Measurements from ENCODE around the gene KLF13.

KLF13 gene

GRCh38 chr15:31349233-31350141 lies 22.9 kb downstream of the KLF13 start:
- peaks cover 81% of the 10 kb centered on the region for H3K4me1 ChIP-seq (ENCODE audit: low read length)
- H3K4me2 ChIP-seq (ENCODE audit: low read depth, low read length): peak overlapping the region; percentile 99; the same call in 1 of the 2 replicates
- no peaks in the 10 kb centered on the region for H3K27me3 ChIP-seq (replicated peaks; ENCODE audit: insufficient read depth, low read length)
- H3K9ac ChIP-seq (ENCODE audit: low read length): no peak overlapping the region
- H4K20me1 ChIP-seq (ENCODE audit: insufficient read depth, low read length): no peaks in the 10 kb centered on the region
- no peaks in the 10 kb centered on the region for H3K9me3 ChIP-seq (replicated peaks; ENCODE audit: insufficient read depth, low read length)
- peaks cover 100% of the 10 kb centered on the region for H3K79me2 ChIP-seq (ENCODE audit: low read length)
- DNase-seq: peak; percentile 17
- no peaks in the 10 kb centered on the region for H3K9me2 ChIP-seq (replicated peaks; ENCODE audit: insufficient read depth, low read length)
- no peaks in the 10 kb centered on the region for H3K36me3 ChIP-seq (replicated peaks; ENCODE audit: insufficient read depth, low read length)
- peaks cover 98% of the 10 kb centered on the region for H3F3A ChIP-seq (ENCODE audit: insufficient read depth, low read length)
- TF ChIP-seq EZH2 (optimal IDR thresholded peaks at IDR 0.05; ENCODE audit: low read depth, low read length): no peak
- no peak for TF ChIP-seq CTCF (IDR thresholded peaks at IDR 0.05; ENCODE audit: low read length)
- no peak for TF ChIP-seq EZH2phosphoT487 (IDR thresholded peaks at IDR 0.05; ENCODE audit: low read length)
- peak overlapping the region; percentile 98; the same call in 1 of the 2 replicates for H3K27ac ChIP-seq (ENCODE audit: low read length)
- H3K4me3 ChIP-seq (ENCODE audit: low read length): no peak overlapping the region
- no peak overlapping the region for H2AFZ ChIP-seq (ENCODE audit: low read length)

- H2AFZ ChIP-seq (ENCODE audit: low read length): no peak overlapping the region
Observed at GRCh38 chr15:31350771-31351170, 24.1 kb downstream of the KLF13 start.

GRCh38 chr15:31352339-31352751 lies 25.7 kb downstream of the KLF13 start:
- peaks cover 100% of the 10 kb centered on the region for H3K79me2 ChIP-seq (ENCODE audit: low read length)

More at GRCh38 chr15:31350771-31351170, 24.1 kb downstream of the KLF13 start:
- Histone ChIP-seq H3K9me2 (replicated peaks; ENCODE audit: insufficient read depth, low read length) (no peaks in the 10 kb centered on the region), H3K27me3 (replicated peaks; ENCODE audit: insufficient read depth, low read length) (no peaks in the 10 kb centered on the region), H3K36me3 (replicated peaks; ENCODE audit: insufficient read depth, low read length) (no peaks in the 10 kb centered on the region), H3K9ac (ENCODE audit: low read length) (no peak overlapping the region), H3K9me3 (replicated peaks; ENCODE audit: insufficient read depth, low read length) (no peaks in the 10 kb centered on the region), H4K20me1 (ENCODE audit: insufficient read depth, low read length) (no peaks in the 10 kb centered on the region), H3K4me3 (ENCODE audit: low read length) (0 out of 2 replicates have a peak overlapping the region, but pooled peaks have one; percentile 2), H3K4me1 (ENCODE audit: low read length) (peaks cover 88% of the 10 kb centered on the region), H3K27ac (ENCODE audit: low read length) (peak overlapping the region; percentile 98), H3K79me2 (ENCODE audit: low read length) (peaks cover 100% of the 10 kb centered on the region), H3F3A (ENCODE audit: insufficient read depth, low read length) (peaks cover 98% of the 10 kb centered on the region), H3K4me2 (ENCODE audit: low read depth, low read length) (peak overlapping the region; percentile 99; the same call in 1 of the 2 replicates)
- peak; percentile 7 for DNase-seq
- no peak for TF ChIP-seq CTCF (IDR thresholded peaks at IDR 0.05; ENCODE audit: low read length)
- no peak for TF ChIP-seq EZH2phosphoT487 (IDR thresholded peaks at IDR 0.05; ENCODE audit: low read length)

More at GRCh38 chr15:31352339-31352751, 25.7 kb downstream of the KLF13 start:
- Histone ChIP-seq H3K4me1 (ENCODE audit: low read length) (peaks cover 99% of the 10 kb centered on the region), H3K27me3 (replicated peaks; ENCODE audit: insufficient read depth, low read length) (no peaks in the 10 kb centered on the region), H3K4me3 (ENCODE audit: low read length) (peak overlapping the region; percentile 30), H3K9ac (ENCODE audit: low read length) (peak overlapping the region; percentile 76), H3K9me3 (replicated peaks; ENCODE audit: insufficient read depth, low read length) (no peaks in the 10 kb centered on the region), H2AFZ (ENCODE audit: low read length) (no peak overlapping the region), H3K9me2 (replicated peaks; ENCODE audit: insufficient read depth, low read length) (no peaks in the 10 kb centered on the region), H3K4me2 (ENCODE audit: low read depth, low read length) (peak overlapping the region; percentile 99), H3K36me3 (replicated peaks; ENCODE audit: insufficient read depth, low read length) (no peaks in the 10 kb centered on the region), H3F3A (ENCODE audit: insufficient read depth, low read length) (peaks cover 94% of the 10 kb centered on the region), H4K20me1 (ENCODE audit: insufficient read depth, low read length) (no peaks in the 10 kb centered on the region), H3K27ac (ENCODE audit: low read length) (peak overlapping the region; percentile 98)
- DNase-seq: peak; percentile 76
- TF ChIP-seq EZH2phosphoT487 (IDR thresholded peaks at IDR 0.05; ENCODE audit: low read length) (no peak), EZH2 (optimal IDR thresholded peaks at IDR 0.05; ENCODE audit: low read depth, low read length) (no peak), CTCF (IDR thresholded peaks at IDR 0.05; ENCODE audit: low read length) (no peak)
